ENCODE data around the gene TIGD3.

GRCh38 chr11:65362320-65362931 lies 7.9 kb downstream of the TIGD3 start:
- no peak for TF ChIP-seq POLR2A (IDR thresholded peaks at IDR 0.05; ENCODE audit: low read depth, low read length)
- TF ChIP-seq EZH2 (IDR thresholded peaks at IDR 0.05; ENCODE audit: borderline replicate concordance, low read depth, low read length, severe bottlenecking): no peak
- TF ChIP-seq MAX (IDR thresholded peaks at IDR 0.05; ENCODE audit: insufficient read depth, insufficient read length): no peak
- no peak for TF ChIP-seq CTCF (IDR thresholded peaks at IDR 0.05; ENCODE audit: extremely low read depth in 1 of 2, insufficient read depth in 1 of 2, low read depth in 1 of 2, low read length in 2 of 2)
- TF ChIP-seq JUN (IDR thresholded peaks at IDR 0.05; ENCODE audit: borderline replicate concordance, insufficient read depth, insufficient read length, low read depth): no peak
- TF ChIP-seq POLR2AphosphoS5 (IDR thresholded peaks at IDR 0.05; ENCODE audit: insufficient read depth, low read depth, low read length): no peak
- no peak for TF ChIP-seq FOS (IDR thresholded peaks at IDR 0.05; ENCODE audit: borderline replicate concordance, insufficient read depth, low read length)

Measured in endothelial cell of umbilical vein (primary cell).